Measurements from ENCODE around the gene AXL.

The AXL gene

DNA sequence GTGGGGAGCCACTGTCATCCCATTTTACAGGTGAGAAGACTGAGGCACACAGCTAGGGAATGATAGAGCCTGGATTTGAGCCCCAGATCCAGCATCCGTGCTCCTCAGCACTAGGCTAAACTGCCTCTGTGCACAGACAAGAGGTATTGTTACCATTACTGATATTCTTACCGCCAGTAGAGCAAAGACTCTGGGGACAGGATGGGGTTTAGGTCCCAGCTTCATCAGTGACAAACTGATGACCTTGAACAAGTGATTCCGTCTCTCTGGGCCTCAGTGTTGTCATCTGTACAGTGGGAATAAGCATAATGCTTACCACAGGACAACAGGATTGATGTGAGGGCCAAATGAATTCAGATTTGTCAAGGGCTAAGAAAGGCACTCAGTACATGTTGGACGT lies 16.5 kb downstream of the AXL start:
- no peak for DNase-seq

GRCh38 chr19:41238244-41238643 lies 19.2 kb downstream of the AXL start:
- DNase-seq = peak in 1 of 2 donors; percentile 12

- DNase-seq = no peak
Observed at GRCh38 chr19:41239363-41239762, 20.3 kb downstream of the AXL start.

GRCh38 chr19:41239961-41240574 lies 21.0 kb downstream of the AXL start:
- DNase-seq = no peak

DNA sequence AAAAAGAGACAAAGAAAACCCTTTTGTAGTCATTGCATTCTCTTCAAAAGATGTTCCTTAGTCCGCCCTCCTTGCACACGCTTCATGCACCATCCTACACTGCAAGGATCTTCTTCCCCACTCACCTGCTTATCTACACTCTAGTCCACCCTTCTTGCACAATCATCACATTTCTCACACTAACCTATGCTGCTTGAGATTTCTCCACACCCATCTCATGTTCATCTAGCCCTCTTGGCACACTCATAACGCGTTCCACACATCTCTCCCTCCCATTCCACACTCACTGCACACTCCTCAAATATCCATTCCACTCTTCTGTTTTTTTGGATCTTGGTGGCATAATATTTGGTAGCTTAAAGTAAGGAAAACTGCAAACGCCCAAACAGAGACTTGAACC lies 22.8 kb downstream of the AXL start:
- DNase-seq = no peak

DNA sequence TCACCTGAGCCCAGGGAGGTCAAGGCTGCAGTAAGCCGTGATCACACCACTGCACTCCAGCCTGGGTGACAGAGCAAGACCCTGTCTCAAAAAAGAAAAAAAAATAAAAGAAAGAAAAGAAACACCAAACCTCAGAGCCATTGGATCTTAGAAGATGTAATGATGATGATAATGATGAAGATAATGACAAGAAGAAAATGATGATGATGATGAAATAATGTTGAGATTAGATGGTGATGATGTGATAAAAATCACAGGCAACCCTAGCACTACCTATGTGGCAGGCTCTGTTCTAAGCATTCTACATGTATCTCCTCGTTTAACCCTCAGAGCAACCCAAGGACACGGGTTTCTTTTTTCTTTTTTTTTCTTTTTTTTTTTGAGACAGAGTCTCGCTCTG lies 25.1 kb downstream of the AXL start:
- DNase-seq = no peak

DNA sequence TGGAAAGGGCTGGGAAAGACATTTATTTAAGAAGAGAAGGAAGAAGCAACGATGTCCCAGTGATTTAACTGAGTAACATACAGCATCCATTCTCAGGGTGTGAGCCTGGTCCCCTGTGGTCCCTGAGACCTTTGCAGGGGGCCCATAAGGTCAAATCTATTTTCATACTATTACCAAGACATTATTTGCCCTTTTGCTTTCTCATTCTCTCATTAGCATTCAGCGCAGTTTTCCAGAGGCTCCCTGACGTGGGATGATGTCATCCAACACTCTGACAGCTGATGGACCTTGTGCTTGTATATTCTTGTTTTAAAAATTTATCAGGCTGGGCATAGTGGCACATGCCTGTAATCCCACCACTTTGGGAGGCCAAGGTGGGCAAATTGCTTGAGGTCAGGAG lies 26.8 kb downstream of the AXL start:
- DNase-seq = no peak

GRCh38 chr19:41248895-41249294 lies 29.9 kb downstream of the AXL start:
- no peak for DNase-seq

GRCh38 chr19:41249707-41250423 lies 30.8 kb downstream of the AXL start:
- DNase-seq = no peak

DNA sequence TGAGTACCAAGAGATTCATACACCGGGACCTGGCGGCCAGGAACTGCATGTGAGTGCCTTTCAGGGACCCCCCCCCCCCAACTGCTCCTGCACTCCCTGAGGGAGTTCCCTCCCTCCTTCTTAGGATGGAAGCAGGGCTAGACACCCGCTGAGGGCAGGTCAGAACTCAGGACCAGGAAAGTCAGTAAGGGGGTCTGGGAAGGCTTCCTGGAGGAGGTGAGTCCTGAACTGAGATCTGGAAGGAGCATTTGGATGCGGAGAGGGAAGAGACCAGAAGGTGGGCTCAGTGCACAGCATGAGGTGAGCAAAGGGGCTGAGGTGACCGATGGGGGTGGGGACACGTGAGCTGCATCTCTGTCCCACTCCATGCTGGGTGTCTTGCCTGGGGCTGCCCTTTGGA lies 34.6 kb downstream of the AXL start:
- no peak for DNase-seq

DNA sequence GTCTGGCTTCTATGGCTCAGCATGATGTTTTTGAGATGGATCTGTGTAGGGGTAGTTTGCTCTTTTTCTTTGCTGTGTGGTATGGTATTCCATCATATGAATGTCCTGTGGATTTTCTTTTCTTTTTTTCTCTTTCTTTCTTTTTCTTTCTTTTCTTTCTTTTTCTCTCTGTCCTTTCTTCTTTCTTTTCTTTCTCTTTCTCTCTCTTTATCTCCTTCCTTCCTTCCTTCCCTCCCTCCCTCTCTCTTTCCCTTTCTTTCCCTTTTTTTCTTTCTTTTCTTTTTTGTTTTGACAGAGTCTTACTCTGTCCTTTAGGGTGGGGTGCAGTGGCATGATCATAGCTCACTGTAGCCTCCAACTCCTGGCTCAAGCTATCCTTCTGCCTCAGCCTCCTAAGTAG lies 36.1 kb downstream of the AXL start:
- DNase-seq = no peak

DNA sequence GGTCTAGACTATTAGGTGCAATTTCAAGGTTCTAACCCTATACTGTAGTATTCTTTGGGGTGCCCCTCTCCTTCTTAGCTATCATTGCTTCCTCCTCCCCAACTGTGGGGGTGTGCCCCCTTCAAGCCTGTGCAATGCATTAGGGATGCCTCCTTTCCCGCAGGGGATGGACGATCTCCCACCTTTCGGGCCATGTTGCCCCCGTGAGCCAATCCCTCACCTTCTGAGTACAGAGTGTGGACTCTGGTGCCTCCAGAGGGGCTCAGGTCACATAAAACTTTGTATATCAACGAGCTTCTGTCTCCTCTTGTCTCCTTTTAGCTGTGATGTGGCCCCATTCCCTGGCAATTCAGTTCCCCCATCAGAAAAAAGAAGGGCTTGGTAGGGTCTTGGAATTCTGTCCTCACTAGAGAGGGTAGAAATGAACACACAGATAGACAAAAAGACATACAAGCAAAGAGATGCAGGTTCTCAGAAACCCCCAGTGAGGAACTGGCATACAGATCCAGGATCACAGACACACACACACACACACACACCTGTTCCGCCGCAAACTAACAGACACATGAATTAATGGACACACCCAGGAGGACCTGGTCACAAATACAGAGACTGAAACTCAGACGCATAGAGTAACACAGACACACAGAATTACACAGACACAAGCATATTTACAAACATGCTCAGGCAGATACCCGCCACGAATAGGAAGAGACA lies 42.6 kb downstream of the AXL start:
- no peak for DNase-seq

DNA sequence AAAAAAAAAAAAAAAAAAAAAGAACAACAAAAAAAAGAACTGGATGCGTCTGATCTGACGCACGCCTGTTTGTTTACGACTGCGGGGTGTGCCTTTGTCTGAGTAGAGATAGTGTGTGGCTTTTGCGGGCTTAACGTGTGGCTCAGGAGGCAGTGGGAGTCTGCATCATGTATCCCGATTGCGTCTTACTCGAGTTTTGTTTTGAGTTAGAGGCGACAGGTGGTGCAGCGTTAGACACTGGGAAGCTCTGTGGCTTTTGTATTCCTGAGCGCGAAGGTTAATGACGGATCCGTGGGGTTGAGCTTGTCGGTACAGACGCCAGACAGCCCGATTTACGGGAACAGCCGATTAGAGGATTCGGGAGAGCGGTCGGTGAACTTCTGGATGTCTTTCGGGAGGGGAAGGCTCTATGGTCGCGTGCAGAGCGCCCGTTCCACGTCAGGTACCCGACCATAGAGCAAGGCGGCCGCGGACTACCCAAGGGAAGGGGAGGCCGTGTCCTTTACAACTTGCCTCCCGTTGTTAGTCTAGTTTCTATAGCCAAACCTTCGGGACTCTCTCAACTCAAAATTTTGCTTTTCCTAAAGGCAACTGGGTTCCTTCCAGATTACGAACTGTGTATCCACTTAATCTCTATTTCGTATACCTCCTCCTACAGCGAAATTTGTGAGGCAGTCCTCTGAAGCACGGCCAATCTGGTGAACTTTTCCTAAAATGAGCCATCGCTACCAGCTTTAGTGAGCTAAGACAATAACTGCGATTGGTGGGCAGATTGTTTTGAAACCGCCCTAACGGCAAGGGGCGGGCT lies 44.2 kb downstream of the AXL start:
- DNase-seq = peak; percentile 67 to 85

- DNase-seq = peak; percentile 100
Observed at GRCh38 chr19:41263850-41264580, 45.0 kb downstream of the AXL start, which contains the start of gene HNRNPUL1. HNRNPUL1 (plus strand) TSS chr19:41264372; CDS start chr19:41264504, 132 bp downstream.

DNA sequence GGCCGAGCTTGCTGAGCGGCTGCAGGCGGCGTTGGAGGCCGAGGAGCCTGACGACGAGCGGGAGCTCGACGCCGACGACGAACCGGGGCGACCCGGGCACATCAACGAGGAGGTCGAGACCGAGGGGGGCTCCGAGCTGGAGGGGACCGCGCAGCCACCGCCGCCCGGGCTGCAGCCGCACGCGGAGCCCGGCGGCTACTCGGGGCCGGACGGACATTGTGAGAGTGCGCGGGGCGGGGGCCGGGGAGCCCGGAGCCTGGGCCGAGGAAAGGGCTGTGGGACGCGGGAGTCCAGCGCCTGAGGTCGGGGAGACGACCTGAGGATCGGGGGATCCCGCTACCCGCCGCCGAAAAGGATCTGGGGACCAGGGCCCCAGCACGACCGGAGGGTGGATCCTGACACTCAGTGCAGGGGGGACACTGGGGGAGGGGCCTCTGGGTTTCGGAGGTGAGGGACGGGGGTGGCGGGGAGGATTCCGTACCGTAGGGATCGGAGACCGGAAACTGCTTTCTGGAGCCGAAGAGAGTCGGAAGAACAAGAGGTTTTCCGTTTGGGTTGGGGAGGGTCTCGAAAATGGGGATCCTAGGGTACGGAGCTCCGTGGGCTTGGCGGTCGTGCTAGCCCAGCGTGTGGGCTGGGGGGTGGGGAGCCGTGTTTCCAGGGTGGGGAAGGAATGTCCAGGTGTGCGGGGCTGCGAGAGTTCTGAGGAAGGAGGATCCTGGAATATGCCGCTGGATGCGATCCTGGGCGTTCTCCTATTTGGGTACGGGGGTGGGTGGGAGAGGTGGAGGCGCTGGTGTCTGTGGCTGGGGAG lies 45.8 kb downstream of the AXL start:
- DNase-seq = no peak

GRCh38 chr19:41265395-41266153 lies 46.6 kb downstream of the AXL start:
- no peak for DNase-seq

- DNase-seq = no peak
Observed at GRCh38 chr19:41269055-41269454, 50.0 kb downstream of the AXL start.

- DNase-seq = no peak
Observed at GRCh38 chr19:41269571-41269970, 50.5 kb downstream of the AXL start.

DNA sequence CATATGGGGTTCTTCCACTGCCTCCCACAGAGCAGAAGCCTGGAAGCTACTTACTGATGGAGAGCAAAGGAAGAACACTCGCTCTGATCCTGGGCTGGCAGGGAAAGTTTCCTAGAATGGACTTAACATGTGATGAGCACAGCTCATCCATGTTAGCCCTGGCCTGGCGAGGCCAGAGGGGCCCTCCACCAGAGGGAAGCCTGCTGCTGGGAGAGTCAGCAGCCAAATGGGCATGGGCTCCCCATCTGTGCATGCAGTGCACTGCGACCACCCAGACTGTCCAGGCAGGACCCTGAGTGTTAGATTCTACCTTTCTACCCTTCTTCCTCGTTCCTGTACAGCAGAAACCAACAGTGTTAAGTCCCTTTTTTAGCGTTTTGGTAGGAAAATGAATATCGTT lies 54.1 kb downstream of the AXL start:
- DNase-seq = no peak

DNA sequence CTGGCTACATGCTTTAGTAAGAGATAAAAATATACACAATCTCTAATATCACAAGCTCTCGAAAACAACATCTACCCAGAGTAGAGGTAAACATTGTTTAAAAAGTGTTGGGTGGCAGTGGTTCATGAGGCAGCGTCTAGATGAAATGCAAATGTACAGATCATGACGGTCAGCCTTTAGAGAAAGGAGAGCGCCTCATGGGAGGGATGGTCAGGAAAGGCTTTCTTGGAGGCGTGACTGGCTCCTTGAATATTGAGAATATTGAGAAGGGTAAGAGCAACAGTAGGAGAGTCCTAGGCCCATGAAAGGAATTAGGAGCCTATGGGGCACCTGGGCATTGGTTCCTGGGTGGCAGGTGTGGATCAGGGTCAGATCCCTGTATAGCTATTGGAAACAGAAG lies 55.8 kb downstream of the AXL start:
- DNase-seq = no peak

DNA sequence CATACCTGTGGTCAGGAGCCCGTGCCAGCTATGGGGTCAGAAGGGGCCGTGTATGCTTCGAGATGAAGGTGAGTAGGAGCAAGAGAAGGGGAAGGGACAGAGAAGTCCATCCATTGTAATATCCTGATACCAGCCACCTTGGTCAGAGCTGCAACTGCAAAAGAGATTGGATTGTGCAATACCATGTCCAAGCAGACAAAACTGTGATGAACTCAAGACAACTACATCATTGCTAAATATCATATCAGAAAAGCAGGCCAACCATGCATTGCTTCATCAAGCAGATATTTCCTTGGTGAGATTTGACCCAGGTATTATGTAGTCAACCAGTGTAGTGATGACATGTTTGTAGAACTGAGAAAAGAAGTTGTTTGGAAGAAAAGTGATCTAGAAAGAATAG lies 57.2 kb downstream of the AXL start:
- DNase-seq = no peak
